ENCODE measurements around the gene XK. TPM values are rescaled to one million over a fixed set of nuclear protein-coding genes. Genes with fewer than 3 reads are reported as not detected.

The XK gene
- polyA plus RNA-seq, 3 donors: 0.05 TPM; not detected in 2

DNA sequence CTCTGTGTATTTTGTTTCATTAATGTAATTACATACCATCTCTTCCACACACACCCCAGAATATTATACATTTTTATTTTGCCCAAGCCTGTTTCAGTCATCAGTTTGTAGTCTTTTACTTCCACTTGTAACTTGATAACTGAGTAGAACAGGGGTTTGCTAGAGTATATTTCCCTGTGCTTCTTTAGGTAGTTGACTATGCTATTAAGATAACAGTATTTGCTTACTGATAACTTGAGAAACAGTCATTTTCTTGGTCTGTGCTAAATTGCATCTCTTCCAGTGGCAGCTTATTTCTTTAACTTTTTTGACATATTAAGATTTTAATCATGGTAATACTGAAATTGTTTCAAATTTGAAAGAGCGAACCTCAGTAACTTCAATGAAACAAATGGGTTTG is 7.0 kb upstream of the XK start:
- Histone ChIP-seq H3K36me3 (replicated peaks in 1 of 2; ENCODE audit: control insufficient read depth in 1 of 2, insufficient read depth in 2 of 2, low read length in 2 of 2) (no peaks in the 10 kb centered on the region), H3K4me2 (replicated peaks; ENCODE audit: extremely low read depth, low read length, poor library complexity, severe bottlenecking) (no peak overlapping the region), H3K27me3 (ENCODE audit: control insufficient read depth in 2 of 2, insufficient read depth in 2 of 2, low read length in 2 of 2) (no peaks in the 10 kb centered on the region), H4K20me1 (ENCODE audit: insufficient read depth, low read length) (no peaks in the 10 kb centered on the region), H3K9ac (ENCODE audit: insufficient read depth, low read length, poor library complexity, severe bottlenecking) (no peak overlapping the region), H3K4me3 (replicated peaks in 1 of 3; ENCODE audit: low read depth in 2 of 3, low read length in 3 of 3) (no peak overlapping the region), H3K27ac (ENCODE audit: low read depth in 1 of 2, low read length in 2 of 2) (no peak overlapping the region), H3K9me3 (replicated peaks in 1 of 2; ENCODE audit: control insufficient read depth in 1 of 2, insufficient read depth in 1 of 2, low read length in 2 of 2) (no peaks in the 10 kb centered on the region), H3K4me1 (ENCODE audit: control insufficient read depth in 1 of 2, insufficient read depth in 2 of 2, low read length in 2 of 2) (no peaks in the 10 kb centered on the region), H3K79me2 (ENCODE audit: insufficient read depth, low read length) (no peaks in the 10 kb centered on the region), H2AFZ (ENCODE audit: insufficient read depth, low read depth, low read length, poor library complexity, severe bottlenecking) (no peak overlapping the region)
- H3K36me3 Mint-ChIP-seq: no peaks in the 10 kb centered on the region
- H3K27ac Mint-ChIP-seq: no peak overlapping the region
- no peaks in the 10 kb centered on the region for H3K4me1 Mint-ChIP-seq
- intact Hi-C loops (cut with micrococcal nuclease): no loop called here
- H3K27me3 Mint-ChIP-seq (ENCODE audit: low read depth in 3 of 3): peaks cover 0 to 1% (median 0%) of the 10 kb centered on the region in 3 donors
- H3K4me3 Mint-ChIP-seq: no peak overlapping the region
- WGBS (ENCODE audit: insufficient coverage): no CpG with 5 or more reads among the region's 1 CpG
- no peaks in the 10 kb centered on the region for H3K9me3 Mint-ChIP-seq
- TF ChIP-seq CTCF (IDR thresholded peaks at IDR 0.05): no peak
- DNase-seq: no peak

GRCh38 chrX:37679230-37679629 is 6.4 kb upstream of the XK start:
- no peaks in the 10 kb centered on the region for H4K20me1 ChIP-seq (ENCODE audit: insufficient read depth, low read length)
- no peaks in the 10 kb centered on the region for H3K36me3 Mint-ChIP-seq
- no peaks in the 10 kb centered on the region for H3K36me3 ChIP-seq (replicated peaks in 1 of 2; ENCODE audit: control insufficient read depth in 1 of 2, insufficient read depth in 2 of 2, low read length in 2 of 2)
- TF ChIP-seq CTCF (IDR thresholded peaks at IDR 0.05): no peak
- no peaks in the 10 kb centered on the region for H3K4me1 Mint-ChIP-seq
- no CpG with 5 or more reads among the region's 1 CpG for WGBS (ENCODE audit: insufficient coverage)
- H3K9me3 Mint-ChIP-seq: no peaks in the 10 kb centered on the region
- H3K27me3 ChIP-seq (ENCODE audit: control insufficient read depth in 2 of 2, insufficient read depth in 2 of 2, low read length in 2 of 2): no peaks in the 10 kb centered on the region
- intact Hi-C loops (cut with micrococcal nuclease): no loop called here
- no peaks in the 10 kb centered on the region for H3K4me1 ChIP-seq (ENCODE audit: control insufficient read depth in 1 of 2, insufficient read depth in 2 of 2, low read length in 2 of 2)
- H3K4me3 Mint-ChIP-seq: no peak overlapping the region
- H3K4me3 ChIP-seq (replicated peaks in 1 of 3; ENCODE audit: low read depth in 2 of 3, low read length in 3 of 3): no peak overlapping the region
- H3K4me2 ChIP-seq (replicated peaks; ENCODE audit: extremely low read depth, low read length, poor library complexity, severe bottlenecking): no peak overlapping the region
- H2AFZ ChIP-seq (ENCODE audit: insufficient read depth, low read depth, low read length, poor library complexity, severe bottlenecking): no peak overlapping the region
- no peak overlapping the region for H3K9ac ChIP-seq (ENCODE audit: insufficient read depth, low read length, poor library complexity, severe bottlenecking)
- H3K27ac ChIP-seq (ENCODE audit: low read depth in 1 of 2, low read length in 2 of 2): no peak overlapping the region
- no peak overlapping the region for H3K27ac Mint-ChIP-seq
- no peaks in the 10 kb centered on the region for H3K9me3 ChIP-seq (replicated peaks in 1 of 2; ENCODE audit: control insufficient read depth in 1 of 2, insufficient read depth in 1 of 2, low read length in 2 of 2)
- no peaks in the 10 kb centered on the region for H3K79me2 ChIP-seq (ENCODE audit: insufficient read depth, low read length)
- peaks cover 0 to 1% (median 0%) of the 10 kb centered on the region in 3 donors for H3K27me3 Mint-ChIP-seq (ENCODE audit: low read depth in 3 of 3)
- no peak for DNase-seq
